AG08396 (cell line): Measurements from ENCODE around the gene PRR12.

Experiments
- DNase-seq: peaks from one replicate; pipeline ENCODE4 v3.0.0; 2012; ENCODE audit warnings: low spot score, mixed read lengths

Gene PRR12

GRCh38 chr19:49565261-49565660, 25.7 kb upstream of the PRR12 start:
- DNase-seq, result no peak

DNA sequence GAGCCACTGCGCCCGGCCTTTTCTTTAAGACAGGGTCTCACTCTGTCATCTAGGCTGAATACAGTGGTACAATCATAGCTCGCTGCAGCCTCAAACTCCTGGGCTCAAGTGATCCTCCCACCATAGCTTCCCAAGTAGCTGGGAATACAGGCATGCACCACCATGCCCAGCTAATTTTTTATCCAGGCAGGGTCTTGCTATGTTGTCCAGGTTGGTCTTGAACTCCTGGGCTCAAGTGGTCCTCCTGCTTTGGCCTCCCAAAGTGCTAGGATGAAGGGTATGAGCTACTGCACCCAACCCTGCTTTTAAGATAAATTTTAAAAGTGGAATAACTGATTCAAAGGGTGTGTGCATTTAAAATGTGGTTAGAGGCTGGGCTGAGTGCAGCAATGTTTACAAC, 24.7 kb upstream of the PRR12 start:
- DNase-seq, result no peak

- DNase-seq, result no peak
Observed at GRCh38 chr19:49567861-49568441, 23.0 kb upstream of the PRR12 start.

- peak; percentile 80 for DNase-seq
Observed at GRCh38 chr19:49570138-49570856, 20.7 kb upstream of the PRR12 start.

DNA sequence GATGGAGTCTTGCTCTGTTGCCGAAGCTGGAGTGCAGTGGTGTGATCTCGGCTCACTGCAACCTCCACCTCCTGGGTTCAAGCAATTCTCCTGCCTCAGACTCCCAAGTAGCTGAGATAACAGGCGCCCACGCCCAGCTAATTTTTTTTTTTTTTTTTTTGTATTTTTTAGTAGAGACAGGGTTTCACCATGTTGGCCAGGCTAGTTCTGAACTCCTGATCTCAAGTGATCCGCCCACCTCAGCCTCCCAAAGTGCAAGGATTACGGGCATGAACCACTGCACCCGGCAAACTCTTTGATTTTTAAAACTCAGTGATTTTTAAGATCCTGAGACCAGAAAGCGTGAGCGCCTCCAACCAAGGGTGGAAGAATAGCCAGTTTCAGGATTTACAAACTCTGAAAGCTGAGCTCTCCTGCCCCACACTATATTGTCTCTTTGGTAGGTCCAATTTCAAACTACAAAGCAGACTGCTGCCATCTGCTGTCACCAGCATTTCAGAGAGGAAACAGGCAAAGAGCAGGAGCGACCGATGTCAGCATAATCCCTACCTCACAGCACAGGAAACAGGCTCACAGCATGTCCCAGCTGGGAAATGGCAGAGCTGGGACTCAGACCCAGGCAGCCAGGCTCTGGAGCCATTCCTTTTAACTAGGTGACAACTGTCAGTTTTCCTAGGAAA, 19.8 kb upstream of the PRR12 start:
- DNase-seq, result no peak

DNA sequence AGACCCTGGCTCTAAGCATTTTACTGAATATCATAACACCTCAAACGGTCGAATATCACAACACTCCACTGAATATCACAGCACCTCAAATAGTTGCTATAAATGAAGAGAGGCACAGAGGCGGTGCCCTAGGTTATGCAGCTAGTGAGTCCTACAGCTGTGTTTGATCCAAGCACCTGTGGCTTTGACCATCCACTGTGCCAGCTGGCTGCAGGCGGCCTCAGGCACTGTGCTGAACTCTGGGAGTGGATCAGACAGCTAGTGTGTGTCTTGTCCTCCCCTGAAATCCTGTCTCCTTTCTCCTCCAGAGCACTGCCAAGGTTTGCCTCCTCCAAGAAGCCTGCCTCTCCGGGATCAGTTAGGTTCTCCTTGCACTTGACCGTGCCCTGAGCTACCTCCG, 18.0 kb upstream of the PRR12 start:
- no peak for DNase-seq

DNA sequence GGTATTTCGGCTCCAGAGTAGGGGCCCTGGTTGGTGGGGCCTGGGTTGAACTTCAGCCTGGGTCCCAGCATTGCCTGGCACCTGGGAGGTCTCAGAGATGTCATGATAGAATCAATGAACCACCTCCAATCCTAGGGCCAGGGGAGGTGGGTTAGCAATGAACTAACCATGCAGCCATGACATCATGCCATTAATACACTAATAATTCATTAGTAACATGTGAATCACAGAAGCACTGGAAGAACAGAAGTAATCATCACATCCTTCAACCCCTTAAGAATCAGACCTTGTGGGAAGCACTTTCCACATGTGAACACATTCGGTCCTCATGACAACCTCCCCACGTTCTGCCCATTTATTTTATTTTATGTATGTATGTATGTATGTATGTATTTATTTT, 17.6 kb upstream of the PRR12 start:
- no peak for DNase-seq

DNA sequence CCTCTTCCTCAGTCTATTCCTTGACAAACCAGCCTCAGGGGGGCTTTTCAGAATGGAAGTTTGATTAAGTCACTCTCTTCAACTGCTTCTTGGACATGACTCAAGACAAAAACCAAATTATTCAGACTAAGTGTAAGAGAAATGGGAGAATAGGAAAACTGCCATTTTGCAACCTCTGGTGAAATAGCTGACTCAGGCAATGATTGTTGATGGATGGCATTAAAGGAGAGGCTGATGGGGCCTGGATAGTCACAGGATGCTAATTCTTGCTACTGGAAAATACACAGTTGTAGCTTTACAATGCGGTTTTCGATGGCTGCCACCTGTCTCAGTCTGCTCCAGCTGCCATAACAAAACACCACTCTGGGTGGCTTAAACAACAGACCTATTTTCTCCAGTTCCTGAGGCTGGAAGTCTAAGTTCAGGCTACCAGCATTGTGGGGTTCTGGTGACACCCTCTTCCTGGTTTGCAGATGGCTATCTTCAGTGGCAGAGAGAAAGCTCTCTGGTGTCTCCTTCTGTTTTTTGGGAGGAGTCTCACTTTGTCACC, 16.7 kb upstream of the PRR12 start:
- DNase-seq, result no peak

GRCh38 chr19:49579193-49579592, 11.8 kb upstream of the PRR12 start:
- no peak for DNase-seq

GRCh38 chr19:49579947-49580263, 11.1 kb upstream of the PRR12 start:
- no peak for DNase-seq

DNA sequence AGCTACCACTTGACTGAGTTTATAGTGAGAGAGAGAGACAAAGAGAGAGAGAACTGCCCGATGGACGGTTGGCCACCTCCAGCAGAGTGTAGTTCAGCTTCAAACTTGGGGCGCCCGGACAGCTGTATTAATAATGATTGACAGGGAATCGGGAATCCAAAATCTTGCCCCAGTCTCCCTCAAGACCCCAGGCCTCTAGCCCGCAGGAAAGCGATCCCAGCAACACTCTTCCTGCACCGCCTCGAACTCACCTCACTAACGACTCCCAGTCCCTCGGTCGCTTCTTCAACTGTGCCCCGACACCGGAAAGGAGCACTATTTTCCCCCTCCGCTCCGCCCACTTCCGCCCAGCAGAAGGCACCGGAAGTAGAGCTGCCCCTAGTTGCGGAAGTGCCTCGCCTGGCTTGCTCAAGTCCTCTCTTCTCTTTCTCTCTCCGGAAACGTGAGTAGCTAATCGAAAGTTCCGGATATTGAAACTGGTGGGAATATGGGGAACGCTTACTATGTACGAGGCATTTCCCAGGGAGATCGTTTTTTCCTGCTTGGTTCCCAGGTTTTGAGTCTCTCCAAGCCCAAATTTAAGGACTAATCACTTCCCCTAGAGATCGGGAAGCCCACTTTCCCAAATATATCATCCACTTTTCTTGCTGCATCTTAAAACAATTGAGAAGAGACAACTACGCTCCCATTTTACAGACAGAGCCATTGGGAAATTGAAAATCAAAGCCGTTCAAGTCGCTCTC, 10.5 kb upstream of the PRR12 start, which contains the start of gene NOSIP:
TSS of gene NOSIP (minus strand) at position 293 of the 743 bp plus-strand sequence. CDS start 19,865 bp downstream, outside the sequence.
- peak; percentile 91 for DNase-seq

- DNase-seq, result no peak
Observed at GRCh38 chr19:49581007-49581508, 9.9 kb upstream of the PRR12 start, which contains the start of gene PRRG2. Gene PRRG2, plus strand, starts transcription at chr19:49581316. Its CDS starts 1,904 bp downstream, at chr19:49583220.

DNA sequence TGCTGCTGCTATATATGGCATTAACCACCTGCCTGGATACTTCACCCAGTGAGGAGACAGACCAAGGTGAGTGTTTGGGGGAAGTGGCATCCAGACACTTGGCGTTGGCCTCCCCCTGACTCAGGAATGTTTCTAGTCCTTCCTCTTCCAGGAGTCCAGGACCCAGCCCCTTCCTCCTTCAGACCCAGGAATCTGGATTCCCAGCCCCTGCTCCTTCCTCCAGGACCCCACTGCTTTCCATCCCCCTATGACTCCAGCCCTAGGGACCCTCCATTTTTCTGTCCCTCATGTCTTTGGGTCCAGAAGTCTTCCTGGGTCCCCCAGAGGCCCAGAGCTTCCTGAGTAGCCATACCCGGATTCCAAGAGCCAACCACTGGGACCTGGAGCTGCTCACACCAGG, 7.7 kb upstream of the PRR12 start:
- no peak for DNase-seq

DNA sequence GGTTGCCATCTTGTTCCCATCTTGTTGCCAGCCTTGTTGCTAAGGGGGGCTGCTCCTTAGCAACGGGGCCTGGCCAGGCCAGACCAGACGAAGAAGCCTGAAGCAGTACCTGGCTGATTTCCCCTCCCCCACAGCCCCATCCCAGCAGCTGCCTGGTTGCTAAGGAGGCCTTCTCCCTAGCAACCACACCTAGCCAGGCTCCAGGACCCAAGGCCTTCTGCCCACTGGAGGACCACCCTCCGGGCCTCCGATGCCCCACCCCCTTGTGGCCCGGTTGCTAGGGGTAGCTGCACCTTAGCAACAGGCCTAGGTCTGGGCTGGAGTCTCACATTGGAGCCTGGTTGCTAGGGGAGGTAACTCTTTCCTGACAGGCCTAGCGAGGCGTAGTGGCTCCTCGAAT, 6.0 kb upstream of the PRR12 start:
- DNase-seq, result no peak

- no peak for DNase-seq
Observed at GRCh38 chr19:49587227-49587626, 3.8 kb upstream of the PRR12 start.

DNA sequence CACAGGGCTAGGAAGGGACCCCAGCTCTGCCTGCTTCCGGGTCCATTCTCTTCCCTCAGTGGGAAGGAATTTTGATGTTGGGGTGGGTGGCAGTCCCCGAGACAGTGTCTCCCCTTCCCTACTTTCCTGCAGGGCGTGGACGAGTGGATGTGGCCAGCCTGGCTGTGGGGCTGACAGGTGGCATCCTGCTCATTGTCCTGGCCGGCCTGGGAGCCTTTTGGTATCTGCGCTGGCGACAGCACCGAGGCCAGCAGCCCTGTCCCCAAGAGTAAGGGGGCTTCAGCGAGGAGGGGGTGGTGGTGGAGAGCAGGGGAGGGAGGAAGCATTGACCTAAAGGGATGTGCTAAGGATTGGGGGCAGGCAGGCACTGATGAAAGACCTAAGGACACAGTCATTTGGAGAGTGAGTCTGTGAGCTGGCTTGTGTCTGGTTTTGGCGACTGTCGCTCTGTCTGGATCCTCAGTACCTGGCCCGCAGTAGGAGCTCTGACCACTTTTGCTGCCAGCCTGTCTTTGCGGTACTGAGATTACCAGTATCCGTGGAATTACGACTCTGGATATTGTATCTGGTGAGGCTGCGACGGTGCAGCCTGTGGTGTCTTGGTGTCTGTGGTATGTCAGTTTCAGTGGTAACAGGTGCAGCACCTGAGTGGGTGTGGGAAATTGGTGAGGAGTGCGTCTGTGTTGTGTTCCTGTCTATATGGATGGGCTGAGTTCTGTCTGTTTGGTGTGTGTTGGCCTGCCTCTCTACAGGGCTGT, 2.4 kb upstream of the PRR12 start:
- DNase-seq, result no peak

GRCh38 chr19:49589502-49589905, 1.5 kb upstream of the PRR12 start:
- peak; percentile 7 for DNase-seq

GRCh38 chr19:49590071-49590970, 661 bp upstream of the PRR12 start:
- peak; percentile 95 for DNase-seq

DNA sequence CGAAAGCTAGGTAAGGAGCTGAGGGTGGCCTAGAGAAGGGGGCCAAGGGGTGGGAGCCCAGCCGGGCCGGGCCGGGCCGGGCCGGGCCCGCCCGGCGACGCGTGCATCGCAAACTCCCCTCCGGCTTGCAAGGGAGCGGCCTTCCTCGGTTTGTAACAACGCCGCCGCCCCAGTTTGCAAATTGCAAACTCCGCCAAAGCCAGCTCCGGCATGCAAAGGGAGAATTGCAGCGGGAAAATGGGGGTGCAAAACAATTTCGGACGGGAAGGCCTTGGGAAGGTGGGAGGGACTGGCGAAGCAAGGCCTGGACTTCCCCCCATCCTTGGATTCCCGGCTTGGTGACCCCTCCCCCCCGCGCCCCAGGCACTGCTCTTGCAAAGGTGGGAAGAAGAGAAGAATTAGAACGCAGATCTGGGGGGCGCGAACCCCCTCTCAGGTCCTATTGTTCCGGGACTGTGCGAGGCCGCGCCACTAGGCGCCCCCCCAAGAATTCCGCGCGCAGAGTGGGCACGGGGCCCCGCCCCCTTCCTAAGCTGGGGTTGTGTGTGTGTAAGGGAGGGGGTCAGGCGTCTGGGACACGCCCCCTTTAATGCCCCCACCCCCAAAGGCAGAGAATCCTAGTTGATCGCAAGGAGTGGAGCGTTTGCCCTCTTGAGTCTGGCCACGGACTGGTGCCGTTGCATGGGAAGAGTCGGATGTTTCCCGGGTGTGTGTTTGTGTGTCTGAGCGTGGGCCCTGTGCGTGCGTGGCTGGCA, 926 bp downstream of the PRR12 start:
- DNase-seq, result peak; percentile 62
